Keratinocyte (primary cell): ENCODE data around the gene WDPCP. TPM values are rescaled to one million over a fixed set of nuclear protein-coding genes. Genes with fewer than 3 reads are reported as not detected.

Experiments used
- DNase-seq: peaks from one replicate; pipeline ENCODE4 v3.0.0-alpha.2; 2011; ENCODE audit warnings: low read depth, missing footprints, low spot score
- FAIRE-seq: peaks from 2 replicates; lab custom pipeline; 2011; peaks lifted over from hg19 to GRCh38; lab: Jason Lieb, UNC
- H2AFZ ChIP-seq: 2 replicates; pipeline ENCODE4 v1.6.0; 2012; ENCODE audit warnings: low read length, control low read depth, inconsistent platforms; ENCODE audit not compliant: control insufficient read depth
- H3K27ac ChIP-seq: 2 replicates; pipeline ENCODE4 v1.5.1; 2011; ENCODE audit warnings: low read length; ENCODE audit not compliant: control insufficient read depth, insufficient read depth
- H3K27me3 ChIP-seq: 3 replicates; pipeline ENCODE4 v1.6.0; 2011; ENCODE audit warnings: low read length; ENCODE audit not compliant: control insufficient read depth, insufficient read depth; ENCODE audit errors: extremely low read depth
- H3K36me3 ChIP-seq, 2 experiments: 2 replicates in 1 of 2; 3 replicates in 1 of 2; pipeline ENCODE4 v1.5.1; 2011; ENCODE audit warnings: low read length in 2 of 2, mild to moderate bottlenecking in 1 of 2; ENCODE audit not compliant: control insufficient read depth in 2 of 2, insufficient read depth in 2 of 2; ENCODE audit errors: extremely low read depth in 1 of 2
- H3K4me1 ChIP-seq: 3 replicates; pipeline ENCODE4 v1.5.1; 2011; ENCODE audit warnings: low read length; ENCODE audit not compliant: control insufficient read depth, insufficient read depth; ENCODE audit errors: extremely low read depth
- H3K4me2 ChIP-seq: 3 replicates; pipeline ENCODE4 v1.6.0; 2011; ENCODE audit warnings: low read depth, low read length; ENCODE audit not compliant: control insufficient read depth, insufficient read depth; ENCODE audit errors: extremely low read depth
- H3K4me3 ChIP-seq, 3 experiments: fragments of 200-600 bp in 1 of 3; sonication (generic) in 1 of 3; 2 replicates in 2 of 3; 3 replicates in 1 of 3; pipeline ENCODE4 v1.5.1; 2011 to 2016; ENCODE audit warnings: low read length in 3 of 3, mild to moderate bottlenecking in 3 of 3, control low read depth in 2 of 3, inconsistent platforms in 1 of 3, low read depth in 1 of 3, mixed read lengths in 1 of 3, mixed run types in 1 of 3, moderate library complexity in 1 of 3; ENCODE audit not compliant: control insufficient read depth in 2 of 3, insufficient read depth in 2 of 3; ENCODE audit errors: extremely low read depth in 1 of 3
- H3K79me2 ChIP-seq: 2 replicates; pipeline ENCODE4 v1.6.0; 2012; ENCODE audit warnings: low read length; ENCODE audit not compliant: control insufficient read depth, insufficient read depth
- H3K9ac ChIP-seq: 3 replicates; pipeline ENCODE4 v1.6.0; 2011; ENCODE audit warnings: low read length; ENCODE audit not compliant: control insufficient read depth, insufficient read depth; ENCODE audit errors: extremely low read depth
- H3K9me1 ChIP-seq: 3 replicates; pipeline ENCODE4 v1.6.0; 2011; ENCODE audit warnings: low read length; ENCODE audit not compliant: control insufficient read depth, insufficient read depth; ENCODE audit errors: extremely low read depth
- H3K9me3 ChIP-seq: 2 replicates; pipeline ENCODE4 v1.5.1; 2012; ENCODE audit warnings: low read depth, low read length; ENCODE audit not compliant: control insufficient read depth
- H4K20me1 ChIP-seq: 3 replicates; pipeline ENCODE4 v1.6.0; 2011; ENCODE audit warnings: low read length; ENCODE audit not compliant: control insufficient read depth, insufficient read depth; ENCODE audit errors: extremely low read depth
- EZH2 ChIP-seq: IDR thresholded peaks from one replicate; pipeline ENCODE4 v1.6.1; 2012; ENCODE audit warnings: inconsistent platforms, mild to moderate bottlenecking, low read length, moderate library complexity
- dilution Hi-C: fragments of 300-500 bp; cut with MboI; formaldehyde crosslinking; loops from one replicate; pipeline ENCODE4 v1.7.0; 2020; ENCODE audit warnings: low sequenced_read_pairs; ENCODE audit not compliant: extremely low pct_ligation_motif_present
- polyA plus RNA-seq, 5 experiments: library from polyadenylated mRNA; depleted of rRNA in 3 of 5; stranded (reverse) in 3 of 5; stranded (forward) in 1 of 5; unstranded in 1 of 5; fragments of >200 nt; gene quantifications; 1 replicate in 1 of 5; 2 replicates in 3 of 5; 3 replicates in 1 of 5; pipeline versions ENCODE4 v1.2.1 to v1.2.3, GENCODE V29; 2011 to 2012; ENCODE audit warnings: missing spikeins in 2 of 5, low read depth in 1 of 5, low replicate concordance in 1 of 5
- TF ChIP-seq, protein P1 (sequence below), 3 experiments: IDR thresholded peaks in 1 of 3; conservative IDR thresholded peaks in 1 of 3; optimal IDR thresholded peaks in 1 of 3; 2 replicates in 2 of 3; 3 replicates in 1 of 3; pipeline versions ENCODE3 to v1.5.1; 2011; ENCODE audit warnings: low read length in 3 of 3, mild to moderate bottlenecking in 3 of 3, moderate library complexity in 2 of 3, control low read depth in 1 of 3, inconsistent platforms in 1 of 3; ENCODE audit not compliant: insufficient read depth in 2 of 3; ENCODE audit errors: extremely low read depth in 1 of 3

The WDPCP gene
- polyA plus RNA-seq, 1 donor (not counting 4 experiments of a cell fraction or from before 2014, with no cell fraction given), result 2.9 TPM

DNA sequence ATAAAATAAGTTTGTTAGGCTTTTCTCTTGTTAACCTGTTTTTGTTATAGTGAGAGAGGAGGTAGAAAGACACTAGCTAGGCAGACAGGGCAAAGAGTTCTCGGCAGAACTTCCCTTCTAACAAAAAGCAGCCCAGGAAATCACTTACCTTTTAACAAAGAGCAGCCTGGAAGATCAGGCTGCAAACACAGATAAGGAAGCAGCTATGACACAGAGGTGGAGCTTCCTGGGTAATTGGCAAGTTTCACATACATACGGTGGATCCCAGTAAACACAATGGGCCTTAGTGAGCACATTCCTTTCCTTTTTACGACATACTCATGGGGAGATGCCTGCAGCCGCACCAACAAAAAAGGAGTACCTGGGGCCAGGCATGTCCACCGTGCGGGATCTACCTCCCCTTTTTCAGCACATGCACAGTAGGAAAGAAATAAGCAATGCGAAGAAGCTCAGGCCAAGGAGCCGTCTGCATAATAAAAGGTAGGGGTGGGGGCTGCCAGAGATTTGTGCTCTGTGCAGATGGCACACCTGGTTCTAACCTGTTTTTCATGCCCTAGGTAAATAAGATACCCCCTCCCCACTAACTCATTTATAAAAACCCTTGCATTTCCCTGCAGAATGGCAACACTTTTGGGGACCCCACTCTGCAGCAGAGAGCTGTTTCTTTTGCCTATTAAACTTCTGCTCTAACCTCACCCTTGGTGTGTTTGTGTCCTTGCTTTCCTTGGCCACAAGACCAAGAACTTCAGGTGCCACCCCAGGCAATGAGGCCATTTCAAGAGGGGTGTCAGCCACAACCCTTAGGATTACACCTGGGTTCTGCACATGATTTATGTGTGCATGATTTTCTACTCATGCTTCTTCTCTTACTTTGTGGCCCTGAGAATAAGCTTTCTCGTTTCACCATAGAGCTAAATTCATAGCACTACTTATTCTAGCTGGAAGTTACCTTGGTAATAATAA, 27.0 kb upstream of the WDPCP start:
- Histone ChIP-seq H3K36me3 (no peaks in the 10 kb centered on the region), H3K4me1 (peaks cover 34% of the 10 kb centered on the region), H4K20me1 (no peaks in the 10 kb centered on the region), H3K27ac (peak overlapping the region; percentile 82), H3K9me1 (no peaks in the 10 kb centered on the region), H3K4me2 (peak overlapping the region; percentile 91), H3K9ac (peak overlapping the region; percentile 62), H3K27me3 (no peaks in the 10 kb centered on the region), H3K4me3 (peak overlapping the region; percentile 15 to 69 (median 61)), H2AFZ (peak overlapping the region; percentile 86), H3K9me3 (no peaks in the 10 kb centered on the region), H3K79me2 (no peaks in the 10 kb centered on the region)
- dilution Hi-C loops, result no loop called here
- DNase-seq (peak; percentile 79), FAIRE-seq (peak; percentile 99)
- TF ChIP-seq, protein P1, sequence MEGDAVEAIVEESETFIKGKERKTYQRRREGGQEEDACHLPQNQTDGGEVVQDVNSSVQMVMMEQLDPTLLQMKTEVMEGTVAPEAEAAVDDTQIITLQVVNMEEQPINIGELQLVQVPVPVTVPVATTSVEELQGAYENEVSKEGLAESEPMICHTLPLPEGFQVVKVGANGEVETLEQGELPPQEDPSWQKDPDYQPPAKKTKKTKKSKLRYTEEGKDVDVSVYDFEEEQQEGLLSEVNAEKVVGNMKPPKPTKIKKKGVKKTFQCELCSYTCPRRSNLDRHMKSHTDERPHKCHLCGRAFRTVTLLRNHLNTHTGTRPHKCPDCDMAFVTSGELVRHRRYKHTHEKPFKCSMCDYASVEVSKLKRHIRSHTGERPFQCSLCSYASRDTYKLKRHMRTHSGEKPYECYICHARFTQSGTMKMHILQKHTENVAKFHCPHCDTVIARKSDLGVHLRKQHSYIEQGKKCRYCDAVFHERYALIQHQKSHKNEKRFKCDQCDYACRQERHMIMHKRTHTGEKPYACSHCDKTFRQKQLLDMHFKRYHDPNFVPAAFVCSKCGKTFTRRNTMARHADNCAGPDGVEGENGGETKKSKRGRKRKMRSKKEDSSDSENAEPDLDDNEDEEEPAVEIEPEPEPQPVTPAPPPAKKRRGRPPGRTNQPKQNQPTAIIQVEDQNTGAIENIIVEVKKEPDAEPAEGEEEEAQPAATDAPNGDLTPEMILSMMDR (optimal IDR thresholded peaks at IDR 0.05 in 1 of 3, IDR thresholded peaks at IDR 0.05 in 1 of 3, conservative IDR thresholded peaks at IDR 0.05 in 1 of 3; ENCODE audit: extremely low read depth in 1 of 3, insufficient read depth in 2 of 3, low read length in 3 of 3), result no peak
- TF ChIP-seq EZH2, result no peak

DNA sequence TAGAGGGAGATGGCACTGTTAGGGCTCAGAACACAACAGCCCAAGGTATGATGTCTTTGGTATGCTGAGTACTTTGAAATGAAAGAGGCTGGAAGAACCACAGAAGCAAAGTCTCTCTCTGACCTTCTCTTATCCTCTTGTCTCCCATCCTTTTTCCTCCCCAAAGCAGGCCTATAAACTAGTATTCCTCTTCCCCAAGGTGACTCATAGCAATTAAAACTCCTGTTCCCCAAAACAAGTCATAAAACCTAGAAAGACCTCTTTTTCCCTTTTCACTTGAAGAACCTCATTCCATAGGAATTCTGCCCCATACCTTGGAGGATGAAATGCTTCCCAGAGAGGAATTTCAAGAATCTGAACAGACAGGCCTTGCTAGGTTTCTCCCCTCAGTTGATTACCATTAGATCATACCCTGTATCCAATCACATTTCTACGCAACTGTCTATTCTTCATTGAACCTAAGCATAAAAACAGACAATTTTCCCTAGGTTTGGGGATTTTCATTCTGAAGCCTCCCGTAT, 26.2 kb upstream of the WDPCP start:
- Histone ChIP-seq H3K9ac (peak overlapping the region; percentile 62), H3K4me3 (peak overlapping the region; percentile 15 to 69 (median 61)), H3K4me2 (peak overlapping the region; percentile 91), H2AFZ (peak overlapping the region; percentile 48), H3K36me3 (no peaks in the 10 kb centered on the region), H4K20me1 (no peaks in the 10 kb centered on the region), H3K4me1 (peaks cover 34% of the 10 kb centered on the region), H3K79me2 (no peaks in the 10 kb centered on the region), H3K9me1 (no peaks in the 10 kb centered on the region), H3K27me3 (no peaks in the 10 kb centered on the region), H3K27ac (peak overlapping the region; percentile 82), H3K9me3 (no peaks in the 10 kb centered on the region)
- FAIRE-seq (no peak), DNase-seq (peak; percentile 88)
- dilution Hi-C loops, result no loop called here
- TF ChIP-seq EZH2, result no peak
- TF ChIP-seq, protein P1 (optimal IDR thresholded peaks at IDR 0.05 in 1 of 3, IDR thresholded peaks at IDR 0.05 in 1 of 3, conservative IDR thresholded peaks at IDR 0.05 in 1 of 3; ENCODE audit: extremely low read depth in 1 of 3, insufficient read depth in 2 of 3, low read length in 3 of 3), result no peak
